B cell (primary cell): ENCODE data around the gene SMIM14. TPM values are rescaled to one million over a fixed set of nuclear protein-coding genes. Genes with fewer than 3 reads are reported as not detected.

Experiments used
- ATAC-seq: fragments of 200-7000 bp; cut with Tn5 transposase; one replicate; pipeline ENCODE4 v1.10.0; 2021; ENCODE audit warnings: low read depth, mild to moderate bottlenecking, moderate number of reproducible peaks, moderate library complexity
- CTCF ChIA-PET: fragments of 350-600 bp; sonication (Branson Sonifier 250); formaldehyde crosslinking; loops from one replicate; lab custom pipeline; 2021; ENCODE audit warnings: antibody characterized with exemption, inconsistent platforms; lab: Charles Lee
- POLR2A ChIA-PET: fragments of 350-600 bp; sonication (Branson Sonifier 250); formaldehyde crosslinking; loops from one replicate; lab custom pipeline; 2021; ENCODE audit warnings: antibody characterized with exemption; lab: Charles Lee
- DNase-seq: peaks from one replicate; pipeline ENCODE4 v3.0.0; 2013
- H2AFZ ChIP-seq: 2 replicates; pipeline ENCODE4 v1.6.1; 2012; ENCODE audit warnings: mild to moderate bottlenecking, low read depth, low read length; ENCODE audit not compliant: insufficient read depth, poor library complexity, severe bottlenecking
- H3K27ac ChIP-seq, 2 donors: 1 replicate in 1 of 2; 2 replicates in 1 of 2; pipeline ENCODE4 v1.5.1; 2012 to 2013; ENCODE audit warnings: low read length in 2 of 2, mild to moderate bottlenecking in 2 of 2, moderate library complexity in 1 of 2
- H3K27me3 ChIP-seq, 4 experiments: fragments of 200-600 bp in 1 of 4; sonication (generic) in 1 of 4; replicated peaks in 1 of 4; 1 replicate in 2 of 4; 2 replicates in 2 of 4; pipeline versions ENCODE4 v1.6.1 to v1.7.0; 2013 to 2016; ENCODE audit warnings: low read length in 3 of 4, mild to moderate bottlenecking in 2 of 4, mixed read lengths in 1 of 4, moderate library complexity in 1 of 4; ENCODE audit not compliant: insufficient read depth in 4 of 4, control insufficient read depth in 3 of 4; ENCODE audit errors: control extremely low read depth in 1 of 4
- H3K36me3 ChIP-seq, 2 experiments: replicated peaks in 1 of 2; 1 replicate in 1 of 2; 2 replicates in 1 of 2; pipeline versions ENCODE4 v1.6.1 to v1.7.1; 2013; ENCODE audit warnings: low read length in 1 of 2; ENCODE audit not compliant: insufficient read depth in 2 of 2, control insufficient read depth in 1 of 2; ENCODE audit errors: control extremely low read depth in 1 of 2, extremely low read depth in 1 of 2
- H3K4me1 ChIP-seq, 2 donors: fragments of 200-600 bp in 1 of 2; sonication (generic) in 1 of 2; 1 replicate in 1 of 2; 2 replicates in 1 of 2; pipeline versions ENCODE4 v1.5.1 to v1.6.1; 2013 to 2017; ENCODE audit warnings: low read length in 2 of 2; ENCODE audit not compliant: control insufficient read depth in 2 of 2, insufficient read depth in 2 of 2
- H3K4me2 ChIP-seq: replicated peaks from 2 replicates; pipeline ENCODE3; 2012; ENCODE audit warnings: mild to moderate bottlenecking, low read depth, low read length; ENCODE audit not compliant: poor library complexity, severe bottlenecking
- H3K4me3 ChIP-seq, 5 experiments: fragments of 200-600 bp in 1 of 5; sonication (generic) in 1 of 5; 1 replicate in 3 of 5; 2 replicates in 2 of 5; pipeline versions ENCODE4 v1.5.1 to v1.7.0; 2011 to 2016; ENCODE audit warnings: low read length in 4 of 5, mild to moderate bottlenecking in 4 of 5, low read depth in 2 of 5, control low read depth in 1 of 5, moderate library complexity in 1 of 5; ENCODE audit not compliant: insufficient read depth in 1 of 5; ENCODE audit errors: control extremely low read depth in 1 of 5, extremely low read depth in 1 of 5
- H3K79me2 ChIP-seq: fragments of 200-600 bp; sonication (generic); one replicate; pipeline ENCODE4 v1.6.0; 2016; ENCODE audit warnings: low read length; ENCODE audit not compliant: control insufficient read depth, insufficient read depth
- H3K9ac ChIP-seq: fragments of 200-600 bp; sonication (generic); 2 replicates; pipeline ENCODE4 v1.6.1; 2017; ENCODE audit warnings: mild to moderate bottlenecking, low read length, moderate library complexity
- H3K9me3 ChIP-seq, 3 donors: one replicate each; pipeline versions ENCODE4 v1.6.1 to v1.7.1; 2013; ENCODE audit warnings: low read length in 2 of 3; ENCODE audit not compliant: control insufficient read depth in 2 of 3, insufficient read depth in 1 of 3; ENCODE audit errors: control extremely low read depth in 1 of 3
- H4K20me1 ChIP-seq: 2 replicates; pipeline ENCODE4 v1.6.0; 2012; ENCODE audit warnings: mild to moderate bottlenecking, low read length; ENCODE audit not compliant: insufficient read depth, control insufficient read depth, poor library complexity, severe bottlenecking
- H3K27ac Mint-ChIP-seq: one replicate; pipeline ENCODE4 v1.8.0; 2021; ENCODE audit warnings: mixed read lengths
- H3K27me3 Mint-ChIP-seq: one replicate; pipeline ENCODE4 v1.8.0; 2021; ENCODE audit warnings: mixed read lengths
- H3K4me1 Mint-ChIP-seq: one replicate; pipeline ENCODE4 v1.8.0; 2021; ENCODE audit warnings: mixed read lengths
- H3K4me3 Mint-ChIP-seq: one replicate; pipeline ENCODE4 v1.8.0; 2021; ENCODE audit warnings: mixed read lengths
- H3K9me3 Mint-ChIP-seq: one replicate; pipeline ENCODE4 v1.8.0; 2022; ENCODE audit warnings: mixed read lengths; ENCODE audit not compliant: insufficient read depth
- CTCF ChIP-seq: fragments of 200-600 bp; IDR thresholded peaks from one replicate; pipeline ENCODE4 v1.8.0; 2022; ENCODE audit warnings: antibody characterized with exemption, mild to moderate bottlenecking
- EZH2 ChIP-seq: IDR thresholded peaks from 2 replicates; pipeline ENCODE4 v1.6.1; 2012; ENCODE audit warnings: borderline replicate concordance, low read depth, mild to moderate bottlenecking, moderate library complexity, low read length; ENCODE audit not compliant: insufficient read depth, poor library complexity, severe bottlenecking
- WGBS: methylation state at CpG from one replicate; pipeline ENCODE4 v1.1.5; 2013; ENCODE audit warnings: missing lambda C conversion rate; ENCODE audit not compliant: insufficient coverage; 5-methylcytosine and 5-hydroxymethylcytosine counted together
- intact Hi-C: fragments of 100-400 bp; cut with micrococcal nuclease; formaldehyde crosslinking; loops from one replicate; pipeline ENCODE4 v1.10.0; 2022
- polyA plus RNA-seq: library from polyadenylated mRNA; depleted of rRNA; stranded (reverse); fragments of >200 nt; gene quantifications from 2 replicates; pipeline ENCODE4 v1.2.3, GENCODE V29; 2012
- total RNA-seq, 2 donors: library from RNA; stranded (reverse); fragments of 120-200 nt in 1 of 2; gene quantifications; 1 replicate in 1 of 2; 2 replicates in 1 of 2; pipeline versions ENCODE4 v1.2.3 to v1.2.4, GENCODE V29; 2013 to 2022

Gene SMIM14
- total and polyA plus RNA-seq, 2 donors (not counting 1 experiment from before 2014, with no cell fraction given): 38.9 to 56.0 TPM

GRCh38 chr4:39609454-39609931, 29.2 kb downstream of the SMIM14 start:
- WGBS: 25% methylated on average over 2 of the region's 6 CpGs
- Mint-ChIP-seq H3K27me3 (no peaks in the 10 kb centered on the region), H3K27ac (peak overlapping the region; percentile 73), H3K4me1 (peaks cover 58% of the 10 kb centered on the region), H3K9me3 (no peaks in the 10 kb centered on the region), H3K4me3 (peak overlapping the region; percentile 73)
- DNase-seq (peak; percentile 73), ATAC-seq (peak; percentile 79)
- ChIA-PET POLR2A (interaction anchor here (0.6 to 1.3 kb wide), 2 partner anchors 18 to 20 kb away, joined by 3 to 4 read pairs; no protein-coding TSS in a partner anchor), CTCF (interaction anchor here (1.4 kb wide), 1 partner anchor 29 kb away, joined by 5 read pairs; the partner anchor contains the start of gene SMIM14)
- H3K4me2 ChIP-seq: peak overlapping the region; percentile 67
- H3K4me3 ChIP-seq: peak overlapping the region in 3 of 5 experiments; percentile 38 to 47 (median 45)
- H3K27me3 ChIP-seq: no peaks in the 10 kb centered on the region
- H3K36me3 ChIP-seq: peaks cover 0 to 27% of the 10 kb centered on the region in 2 experiments
- intact Hi-C loops: loop anchor here (1.0 kb wide), 2 partner anchors 17 to 29 kb away; partner anchors contain the start of gene SMIM14
- peaks cover 0 to 7% (median 0%) of the 10 kb centered on the region in 3 donors for H3K9me3 ChIP-seq
- H3K27ac ChIP-seq: peak overlapping the region; percentile 57 to 69
- TF ChIP-seq CTCF (no peak), EZH2 (no peak)
- peak overlapping the region; percentile 57 for H2AFZ ChIP-seq
- peaks cover 70% of the 10 kb centered on the region for H3K79me2 ChIP-seq
- no peaks in the 10 kb centered on the region for H4K20me1 ChIP-seq
- H3K4me1 ChIP-seq: peaks cover 49 to 55% of the 10 kb centered on the region in 2 donors
- H3K9ac ChIP-seq: peak overlapping the region; percentile 38

GRCh38 chr4:39608451-39608850, 30.2 kb downstream of the SMIM14 start:
- TF ChIP-seq CTCF (no peak), EZH2 (no peak)
- H3K9me3 Mint-ChIP-seq: no peaks in the 10 kb centered on the region
- Histone ChIP-seq H3K27me3 (no peaks in the 10 kb centered on the region), H3K4me1 (peaks cover 43 to 46% of the 10 kb centered on the region in 2 donors), H3K79me2 (peaks cover 68% of the 10 kb centered on the region), H3K36me3 (peaks cover 3 to 36% of the 10 kb centered on the region in 2 experiments), H3K9ac (no peak overlapping the region), H3K9me3 (peaks cover 0 to 7% (median 0%) of the 10 kb centered on the region in 3 donors), H3K4me2 (no peak overlapping the region), H4K20me1 (no peaks in the 10 kb centered on the region), H3K4me3 (no peak overlapping the region), H3K27ac (peak overlapping the region; percentile 57 to 69), H2AFZ (no peak overlapping the region)
- peak overlapping the region; percentile 78 for H3K27ac Mint-ChIP-seq
- intact Hi-C loops: no loop called here
- ATAC-seq (no peak), DNase-seq (no peak)
- H3K4me1 Mint-ChIP-seq: peaks cover 51% of the 10 kb centered on the region
- no peak overlapping the region for H3K4me3 Mint-ChIP-seq
- ChIA-PET CTCF (interaction anchor here (0.8 kb wide), 1 partner anchor 9 kb away, joined by 3 read pairs; no protein-coding TSS in a partner anchor), POLR2A (interaction anchor here (0.8 to 1.3 kb wide), 3 partner anchors 8 to 21 kb away, joined by 3 to 4 read pairs (median 4); no protein-coding TSS in a partner anchor)
- H3K27me3 Mint-ChIP-seq: no peaks in the 10 kb centered on the region
